NCI-H2029 (cell line): ENCODE measurements around the gene RPL13.
A peak's percentile ranks its signal among the peaks of the same experiment; 100 is the strongest.

Experiments used
- DNase-seq: peaks from one replicate; lab custom pipeline; 2025; lab: John Stamatoyannopoulos, UW

The RPL13 gene

DNA sequence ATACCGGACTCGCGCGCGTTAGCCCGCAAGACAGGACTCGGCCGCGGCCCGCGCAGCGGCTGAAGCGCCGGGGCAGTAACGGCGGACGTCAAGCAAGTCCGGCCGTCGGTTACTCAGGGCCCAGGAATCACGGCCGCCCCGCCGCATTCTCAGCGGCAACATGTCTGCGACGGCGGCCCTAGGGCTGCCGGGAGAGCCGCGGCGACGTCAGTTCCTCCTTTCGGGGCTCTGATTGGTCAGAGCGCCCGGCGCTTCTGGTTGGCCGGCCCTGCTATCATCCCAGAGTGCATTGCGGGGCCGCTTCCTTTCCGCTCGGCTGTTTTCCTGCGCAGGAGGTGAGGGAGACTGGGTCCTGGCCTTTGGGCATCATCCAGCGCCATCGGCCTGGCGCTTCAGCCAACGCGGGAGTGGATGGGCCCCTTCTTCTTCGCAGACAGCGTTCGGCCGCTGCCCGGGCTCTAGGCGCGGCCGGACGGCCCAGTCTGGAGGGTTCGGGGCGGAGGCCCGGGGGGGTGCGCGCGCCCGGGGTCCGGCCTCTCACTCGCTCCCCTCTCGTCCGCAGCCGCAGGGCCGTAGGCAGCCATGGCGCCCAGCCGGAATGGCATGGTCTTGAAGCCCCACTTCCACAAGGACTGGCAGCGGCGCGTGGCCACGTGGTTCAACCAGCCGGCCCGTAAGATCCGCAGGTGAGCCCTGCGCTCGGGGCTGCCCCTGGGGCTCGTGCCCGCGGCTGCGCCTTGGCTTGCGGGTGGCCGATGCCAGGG, at the start of gene RPL13:
TSS of gene RPL13 (plus strand) at position 305 of the 764 bp plus-strand sequence. CDS start at position 583, 278 bp downstream.
- DNase-seq, result peak; percentile 77

DNA sequence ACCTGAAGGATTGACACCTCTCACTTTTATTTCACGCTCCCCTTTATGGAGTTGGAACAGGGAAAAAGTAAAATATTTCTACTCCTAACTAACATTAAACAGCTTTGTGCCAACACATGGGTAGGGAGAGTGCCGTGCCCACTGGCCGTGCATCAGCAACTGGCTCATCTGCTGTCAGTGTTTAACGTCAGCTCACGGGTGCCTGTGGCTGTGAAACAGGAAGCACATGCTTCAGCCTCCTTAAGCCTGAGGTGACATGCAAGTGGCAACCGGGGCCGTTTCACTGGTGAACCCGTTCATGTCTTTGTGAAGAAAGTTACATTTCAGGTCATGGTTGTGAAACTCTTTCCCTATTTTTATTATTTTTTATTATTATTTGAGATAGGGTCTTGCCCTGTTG, 49.1 kb upstream of the RPL13 start:
- no peak for DNase-seq

DNA sequence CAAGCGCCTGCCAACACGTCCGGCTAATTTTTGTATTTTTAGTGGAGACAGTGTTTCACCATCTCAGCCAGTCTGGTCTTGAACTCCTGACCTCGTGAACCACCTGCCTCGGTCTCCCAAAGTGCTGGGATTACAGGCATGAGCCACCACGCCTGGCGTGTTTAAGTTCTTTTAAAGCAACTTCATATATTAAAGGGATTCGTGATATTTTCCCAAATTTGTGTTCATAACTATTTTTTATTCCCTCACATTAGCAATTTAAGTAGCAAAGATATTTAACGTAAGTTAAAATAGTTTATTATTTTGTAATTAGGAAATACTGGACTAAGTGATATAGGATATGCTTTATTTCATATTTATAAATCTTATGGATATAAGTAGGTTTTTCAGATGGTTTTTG, 48.0 kb upstream of the RPL13 start:
- no peak for DNase-seq

DNA sequence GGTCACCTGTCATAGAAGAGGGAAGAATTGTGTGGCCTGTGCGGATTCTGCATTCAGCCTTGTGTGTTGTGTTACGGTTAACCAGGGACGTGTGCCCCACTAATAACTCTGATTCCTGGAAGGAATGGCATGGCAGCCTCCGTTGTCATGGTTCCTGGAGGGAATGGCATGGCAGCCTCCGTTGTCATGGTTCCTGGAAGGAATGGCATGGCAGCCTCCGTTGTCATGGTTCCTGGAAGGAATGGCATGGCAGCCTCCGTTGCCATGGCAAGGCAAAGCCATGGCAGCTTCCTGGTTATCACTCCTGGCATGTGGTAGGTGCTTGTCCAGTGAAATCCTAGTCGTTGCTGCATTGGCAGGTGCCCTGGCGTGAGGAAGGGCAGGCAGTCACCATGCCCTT, 43.4 kb upstream of the RPL13 start:
- no peak for DNase-seq

DNA sequence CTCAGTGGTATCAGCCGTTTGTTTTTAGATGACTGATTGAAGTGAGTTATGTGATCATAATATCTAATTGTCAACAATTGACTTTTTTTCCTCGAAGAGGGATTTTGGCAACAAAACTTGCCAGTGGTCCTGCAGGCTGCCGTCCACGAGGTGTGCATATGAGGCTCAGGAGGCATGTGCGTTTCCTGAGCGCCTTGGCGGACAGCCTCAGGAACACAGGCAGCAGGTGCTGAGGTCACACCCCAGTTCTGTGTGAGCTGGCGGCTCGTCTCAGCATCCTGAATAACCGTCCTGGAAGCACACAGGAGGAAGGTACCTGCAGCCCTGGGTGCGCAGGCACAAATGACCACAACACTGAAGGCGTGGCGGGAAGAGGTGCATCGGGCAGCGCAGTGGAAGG, 40.6 kb upstream of the RPL13 start:
- no peak for DNase-seq

DNA sequence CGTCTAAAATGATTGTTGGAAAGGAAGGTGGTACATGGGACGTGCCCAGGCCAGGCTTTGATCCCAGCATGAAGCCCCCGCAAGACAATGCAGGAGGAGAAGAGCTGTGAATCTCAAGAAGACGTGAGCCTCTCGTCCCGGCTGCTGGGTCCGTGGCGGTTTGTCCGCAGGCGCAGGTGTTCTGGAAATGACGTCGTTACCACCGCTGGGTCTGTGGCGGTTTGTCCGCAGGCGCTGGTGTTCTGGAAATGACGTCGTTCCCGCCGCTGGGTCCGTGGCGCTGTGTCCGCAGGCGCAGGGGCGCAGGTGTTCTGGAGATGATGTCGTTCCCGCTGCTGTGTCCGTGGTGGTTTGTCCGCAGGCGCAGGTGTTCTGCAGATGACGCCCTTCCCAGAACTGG, 38.2 kb upstream of the RPL13 start:
- DNase-seq, result no peak

DNA sequence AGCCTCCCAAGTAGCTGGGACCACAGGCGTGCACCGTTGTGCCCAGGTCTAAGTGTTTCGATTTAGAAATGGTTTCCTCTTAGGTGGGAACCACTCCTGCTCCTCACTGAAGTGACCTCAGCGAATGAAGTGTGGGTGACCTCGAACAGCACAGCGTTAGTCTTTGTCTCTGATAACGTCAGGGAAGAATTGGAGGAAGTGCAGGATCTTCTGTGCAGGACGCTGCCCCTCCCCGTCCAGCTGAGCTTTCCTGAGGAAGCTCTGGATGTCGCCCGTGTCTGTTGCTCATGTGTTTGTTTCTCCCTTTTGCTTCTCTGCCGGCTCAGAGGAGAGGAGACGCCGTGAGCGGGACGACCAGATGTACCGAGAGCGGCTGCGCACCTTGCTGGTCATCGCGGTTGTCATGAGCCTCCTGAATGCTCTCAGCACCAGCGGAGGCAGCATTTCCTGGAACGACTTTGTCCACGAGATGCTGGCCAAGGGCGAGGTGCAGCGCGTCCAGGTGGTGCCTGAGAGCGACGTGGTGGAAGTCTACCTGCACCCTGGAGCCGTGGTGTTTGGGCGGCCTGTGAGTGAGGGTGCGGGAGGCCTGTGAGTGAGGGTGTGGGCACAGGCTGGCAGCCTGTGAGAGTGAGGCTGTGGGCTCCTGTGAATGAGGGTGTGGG, 36.7 kb upstream of the RPL13 start:
- no peak for DNase-seq

DNA sequence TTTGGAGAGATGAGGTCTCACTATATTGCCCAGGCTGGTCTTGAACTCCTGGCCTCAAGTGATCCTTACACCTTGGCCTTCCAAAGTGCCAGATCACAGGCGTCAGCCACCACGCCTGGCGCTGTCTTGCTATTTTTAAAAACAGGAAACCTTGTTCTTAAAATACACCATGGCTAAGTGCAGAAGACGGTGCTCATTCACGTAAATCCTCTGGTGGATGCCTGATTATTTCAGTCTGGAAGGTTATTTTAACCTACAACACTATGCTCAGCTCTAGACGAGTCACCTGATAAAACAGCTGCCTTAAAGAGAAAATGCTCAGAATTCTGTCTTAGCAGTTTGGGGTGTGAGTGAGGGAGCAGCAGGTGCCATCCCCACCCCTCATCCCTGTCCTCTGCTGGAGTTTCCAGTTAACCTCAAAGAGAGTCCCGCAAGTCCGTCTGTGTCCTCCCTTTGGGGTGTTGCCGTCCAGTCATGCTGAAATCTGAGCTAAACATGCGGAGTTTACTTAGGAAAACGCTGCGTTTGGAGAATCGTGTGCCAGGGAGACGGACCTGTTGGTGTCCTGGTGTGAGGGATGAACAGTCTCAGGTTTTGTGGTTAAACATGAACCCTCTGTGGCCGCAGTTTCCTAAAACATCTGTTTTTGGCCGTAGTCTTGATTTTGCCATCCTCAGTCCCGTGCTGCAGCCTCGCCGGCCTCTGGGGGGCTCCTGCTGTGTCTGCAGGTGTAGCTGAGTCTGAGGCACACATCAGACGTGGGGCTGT, 35.2 kb upstream of the RPL13 start:
- DNase-seq, result no peak

DNA sequence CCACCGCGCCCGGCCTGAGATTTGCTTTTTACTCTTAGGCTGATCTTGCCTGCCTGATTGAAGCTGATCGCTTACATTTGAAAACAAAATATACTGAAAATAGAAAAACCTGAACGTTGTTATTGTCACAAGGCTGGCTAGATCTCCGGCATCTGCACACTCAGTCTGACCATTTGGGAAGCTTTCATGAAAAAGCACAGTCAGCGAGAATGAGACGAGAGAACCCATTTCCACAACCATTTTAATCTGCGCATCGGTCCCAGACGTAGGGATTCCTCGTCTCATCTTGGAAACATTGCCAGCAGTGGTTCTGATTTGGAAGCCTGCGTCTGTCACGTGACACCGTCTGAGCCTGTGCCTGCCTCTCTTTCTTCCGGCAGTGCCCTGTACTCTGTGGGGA, 31.4 kb upstream of the RPL13 start:
- DNase-seq, result no peak

DNA sequence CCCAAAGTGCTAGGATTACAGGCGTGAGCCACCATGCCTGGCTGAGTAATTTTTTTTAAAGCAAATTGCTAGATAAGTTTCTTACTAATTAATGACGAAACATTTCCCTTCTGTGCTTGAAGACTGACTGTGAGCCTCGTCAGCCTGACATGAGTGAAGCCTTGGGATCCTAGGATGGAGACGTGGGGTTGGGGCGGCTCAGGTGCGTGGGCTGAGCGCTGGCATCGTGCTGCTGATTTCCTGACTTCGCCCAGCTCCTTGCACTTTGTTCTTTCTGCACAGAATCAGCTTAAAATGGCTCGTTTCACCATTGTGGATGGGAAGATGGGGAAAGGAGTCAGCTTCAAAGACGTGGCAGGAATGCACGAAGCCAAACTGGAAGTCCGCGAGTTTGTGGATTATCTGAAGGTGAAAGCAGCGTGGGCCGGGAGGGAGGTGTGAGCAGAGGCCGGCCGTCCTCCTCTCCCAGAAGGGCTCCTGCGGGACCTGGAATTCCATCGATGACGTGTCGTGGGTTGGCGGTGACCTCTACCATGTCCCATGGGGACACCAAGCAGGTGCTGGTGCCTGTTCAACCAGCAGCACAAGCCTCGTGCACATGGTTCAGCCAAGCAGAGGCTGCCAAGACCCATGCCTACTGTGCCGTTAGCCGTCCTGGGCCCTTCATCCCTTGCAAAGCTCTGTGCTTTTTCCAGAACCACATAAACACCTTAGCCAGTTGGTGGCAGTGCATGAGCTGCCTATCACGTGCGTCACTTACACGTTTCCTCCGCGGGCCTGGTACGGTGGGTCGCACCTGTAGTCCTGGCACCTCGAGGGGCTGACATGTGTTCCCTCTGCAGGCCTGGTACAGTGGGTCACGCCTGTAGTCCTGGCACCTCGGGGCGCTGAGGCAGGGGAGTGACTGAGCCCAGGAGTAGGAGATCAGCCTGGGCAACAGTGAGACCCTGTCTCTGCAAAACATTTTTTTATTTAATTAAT, 29.8 kb upstream of the RPL13 start:
- no peak for DNase-seq

DNA sequence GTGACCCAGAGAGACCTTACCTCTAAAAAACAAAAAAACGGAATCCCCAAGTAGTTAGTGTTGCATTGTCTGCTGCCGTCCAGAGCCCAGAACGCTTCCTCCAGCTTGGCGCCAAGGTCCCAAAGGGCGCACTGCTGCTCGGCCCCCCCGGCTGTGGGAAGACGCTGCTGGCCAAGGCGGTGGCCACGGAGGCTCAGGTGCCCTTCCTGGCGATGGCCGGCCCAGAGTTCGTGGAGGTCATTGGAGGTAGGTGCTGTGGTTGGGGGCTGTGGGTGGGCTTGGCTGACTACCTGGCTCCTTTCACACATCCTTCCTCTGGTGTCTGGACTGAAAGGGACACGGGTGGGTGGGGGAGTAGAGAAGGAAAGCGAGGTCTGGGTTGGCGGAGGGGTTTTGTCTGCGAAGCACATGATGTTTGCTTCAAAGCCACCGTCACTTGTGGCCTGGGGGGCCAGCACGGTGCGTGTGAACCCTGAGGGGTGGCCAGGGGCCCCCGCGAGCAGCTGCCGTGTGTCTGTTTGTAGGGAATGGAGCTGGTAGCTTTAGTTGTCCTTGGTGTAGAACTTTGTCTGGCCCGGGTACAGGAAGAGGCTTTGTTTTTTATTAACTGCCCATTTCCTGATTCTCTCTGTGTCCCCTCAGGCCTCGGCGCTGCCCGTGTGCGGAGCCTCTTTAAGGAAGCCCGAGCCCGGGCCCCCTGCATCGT, 28.5 kb upstream of the RPL13 start:
- no peak for DNase-seq

DNA sequence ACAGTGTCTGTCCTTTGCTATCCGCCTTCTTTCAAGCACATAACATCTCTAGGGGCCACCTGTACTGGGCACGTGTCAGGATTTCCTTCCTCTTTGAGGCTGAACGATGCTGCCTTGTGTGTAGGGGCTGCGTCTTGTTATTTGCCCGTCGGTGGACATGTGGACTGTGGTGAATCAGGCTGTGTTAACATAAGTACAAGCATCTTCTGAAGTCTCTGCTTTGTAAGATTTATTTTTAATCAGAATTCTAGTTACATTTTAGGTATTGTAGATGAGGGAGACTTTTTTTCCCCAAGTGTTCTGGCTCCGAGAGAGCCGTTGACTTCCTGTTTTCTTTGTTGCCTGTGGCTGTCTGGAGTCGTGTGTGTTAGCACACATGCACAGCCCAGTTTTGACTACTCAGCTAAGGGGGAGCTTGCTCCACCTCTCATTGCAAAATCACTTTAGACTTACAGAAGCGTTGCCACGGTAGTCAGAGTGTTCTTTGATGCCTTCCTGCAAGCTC, 26.2 kb upstream of the RPL13 start:
- DNase-seq, result no peak

DNA sequence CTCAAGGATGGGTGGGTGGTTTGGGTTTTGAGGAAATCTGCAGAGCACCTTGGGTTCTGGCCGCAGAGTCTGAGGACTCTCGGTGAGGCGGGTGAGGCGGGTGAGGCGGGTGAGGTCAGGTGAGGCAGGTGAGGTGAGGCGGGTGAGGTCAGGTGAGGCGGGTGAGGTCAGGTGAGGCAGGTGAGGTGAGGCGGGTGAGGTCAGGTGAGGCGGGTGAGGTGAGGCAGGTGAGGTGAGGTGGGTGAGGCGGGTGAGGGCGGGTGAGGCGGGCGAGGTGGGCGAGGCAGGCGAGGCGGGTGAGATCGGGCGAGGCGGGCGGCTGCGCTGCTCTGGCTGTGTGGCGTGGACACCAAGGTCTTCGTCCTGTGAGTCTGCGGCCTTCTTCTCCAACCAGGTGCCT, 24.1 kb upstream of the RPL13 start:
- no peak for DNase-seq

DNA sequence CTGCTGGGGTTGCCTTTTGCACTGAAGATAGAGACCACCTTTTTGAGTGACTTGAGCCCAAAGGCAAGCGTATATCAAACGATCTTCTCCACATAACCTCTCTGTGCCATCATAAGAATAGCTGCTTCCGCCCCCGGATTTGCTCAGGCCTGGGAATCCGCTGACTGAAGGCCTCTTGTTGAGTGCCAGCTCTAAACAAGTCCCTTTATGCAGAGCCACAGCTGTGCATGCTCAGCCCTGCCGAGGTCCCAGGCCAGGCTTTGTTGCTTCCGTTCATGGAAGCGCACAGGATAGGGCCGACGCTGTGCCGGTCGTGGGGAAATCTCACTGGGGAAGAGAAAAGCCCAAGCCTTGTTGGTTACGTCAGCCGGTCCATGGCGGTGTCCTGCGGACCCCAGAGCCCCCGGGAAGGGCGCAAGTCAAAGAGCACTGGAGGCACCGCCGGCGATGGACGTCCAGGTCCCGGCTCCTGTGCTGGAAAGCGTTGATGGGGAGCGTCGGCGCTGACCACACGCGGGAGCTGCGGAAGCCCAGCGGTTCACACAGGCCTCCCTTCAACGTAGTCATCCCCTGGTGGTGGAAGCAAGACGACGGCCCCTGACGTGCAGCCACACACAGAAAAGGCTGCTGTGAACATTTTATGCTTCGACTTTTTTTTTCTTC, 23.5 kb upstream of the RPL13 start:
- DNase-seq, result no peak

DNA sequence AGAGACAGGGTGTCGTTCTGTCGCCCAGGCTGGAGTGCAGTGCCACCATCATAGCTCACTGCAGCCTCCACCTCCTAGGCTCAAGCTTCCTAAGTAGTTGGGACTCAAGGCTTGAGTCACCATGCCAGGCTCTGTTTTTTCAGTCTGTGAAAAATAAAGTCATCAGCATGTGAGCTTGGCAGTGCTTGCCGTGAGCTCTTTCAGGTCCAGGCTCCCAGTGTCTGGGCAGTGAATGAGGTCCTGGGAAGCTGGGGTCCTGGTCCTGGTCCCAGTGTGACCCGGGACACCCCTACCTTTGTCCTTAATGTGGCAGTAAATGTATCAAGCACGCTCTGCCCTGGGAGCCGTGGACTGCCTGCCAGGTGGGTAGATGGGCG, 22.9 kb upstream of the RPL13 start:
- DNase-seq, result no peak

DNA sequence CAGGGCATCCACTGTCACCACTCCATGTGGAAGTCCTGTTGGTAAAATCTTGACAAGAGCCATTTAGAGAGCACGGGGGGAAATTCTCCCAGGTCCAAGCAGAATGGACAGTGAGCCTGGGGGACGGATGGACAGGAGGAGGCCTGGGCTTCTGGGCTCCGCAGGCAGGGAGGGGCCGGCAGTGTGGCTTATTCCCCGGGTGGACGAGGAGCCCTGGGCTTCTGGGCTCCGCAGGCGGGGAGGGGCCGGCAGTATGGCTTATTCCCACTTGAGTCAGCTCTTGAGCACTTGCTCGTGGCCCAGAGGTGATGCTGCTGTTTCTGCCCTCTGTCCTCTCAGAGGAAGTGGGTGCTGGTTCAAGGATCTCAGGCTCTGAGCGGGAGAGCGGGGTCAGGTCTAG, 22.2 kb upstream of the RPL13 start:
- DNase-seq, result no peak

DNA sequence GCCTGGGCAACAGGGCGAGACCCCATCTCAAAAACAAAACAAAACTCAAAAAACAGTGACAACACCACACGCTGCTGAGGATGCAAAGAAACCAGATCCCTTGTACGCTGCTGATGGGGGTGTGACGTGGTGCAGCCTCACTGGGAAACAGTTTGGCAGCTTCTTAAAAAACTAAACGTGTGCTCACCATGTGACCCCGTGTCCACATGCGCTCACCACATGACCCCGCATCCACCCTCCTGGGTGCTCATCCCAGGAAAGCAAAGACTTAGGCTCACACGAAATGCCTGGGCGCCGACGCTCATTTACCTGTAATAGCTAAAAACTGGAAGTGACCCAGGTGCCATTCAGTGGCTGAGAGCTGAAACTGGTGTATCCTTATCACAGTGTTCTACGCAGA, 19.9 kb upstream of the RPL13 start:
- no peak for DNase-seq

DNA sequence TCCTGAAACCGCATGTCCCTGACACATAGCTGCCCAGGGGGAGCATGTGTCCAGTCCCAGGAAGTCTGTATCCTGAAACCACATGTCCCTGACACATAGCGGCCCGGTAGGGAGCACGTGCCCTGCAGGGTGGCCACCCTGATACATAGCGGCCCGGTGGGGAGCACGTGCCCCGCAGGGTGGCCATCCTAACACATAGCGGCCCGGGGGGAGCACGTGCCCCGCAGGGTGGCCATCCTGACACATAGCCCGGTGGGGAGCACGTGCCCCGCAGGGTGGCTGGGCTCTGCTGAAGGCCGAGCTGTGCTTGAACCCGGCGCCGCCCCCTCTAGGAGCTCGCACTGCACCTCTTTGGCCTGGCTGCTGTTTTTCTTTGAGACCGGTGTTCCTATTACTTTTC, 18.7 kb upstream of the RPL13 start:
- no peak for DNase-seq

DNA sequence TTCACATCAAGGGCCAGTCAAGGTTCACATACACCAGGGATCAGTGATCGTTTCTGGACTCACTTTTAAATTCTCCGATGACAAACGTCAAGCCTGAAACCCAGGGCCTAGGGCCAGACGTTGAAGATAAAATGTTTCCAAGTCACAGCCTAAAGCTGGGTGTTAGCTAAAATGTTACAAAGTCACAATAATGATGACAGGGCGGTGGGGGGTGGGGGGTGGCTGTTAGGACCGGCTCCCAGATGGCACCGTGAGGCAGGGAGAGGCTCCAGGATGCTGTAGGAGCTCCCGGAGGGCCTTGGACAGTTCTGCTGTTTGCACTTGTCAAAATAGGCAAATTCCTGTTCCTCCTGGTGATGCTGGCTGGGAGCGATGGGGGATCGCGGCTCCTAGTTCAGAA, 16.4 kb upstream of the RPL13 start:
- no peak for DNase-seq

DNA sequence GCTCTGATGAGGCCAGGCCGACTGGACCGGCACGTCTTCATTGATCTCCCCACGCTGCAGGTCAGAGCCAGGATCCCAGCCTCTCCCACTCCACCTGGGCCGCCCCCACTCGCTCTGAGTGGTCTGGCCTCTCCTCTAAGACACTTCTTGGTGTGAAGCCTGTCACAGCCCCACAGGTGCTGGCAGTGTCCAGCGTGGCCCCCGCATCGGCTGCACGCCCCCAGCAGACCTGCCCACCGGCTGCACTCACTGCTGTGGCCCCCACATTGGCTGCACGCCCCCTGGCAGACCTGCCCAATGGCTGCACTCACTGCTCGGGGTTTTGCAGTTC, 15.8 kb upstream of the RPL13 start:
- no peak for DNase-seq
